Keratinocyte (primary cell): ENCODE measurements around the gene LAT. TPM values are rescaled to one million over a fixed set of nuclear protein-coding genes. Genes with fewer than 3 reads are reported as not detected.

Source experiments
- DNase-seq: peaks from one replicate; pipeline ENCODE4 v3.0.0-alpha.2; 2011; ENCODE audit warnings: low read depth, missing footprints, low spot score
- FAIRE-seq: peaks from 2 replicates; lab custom pipeline; 2011; peaks lifted over from hg19 to GRCh38; lab: Jason Lieb, UNC
- H2AFZ ChIP-seq: 2 replicates; pipeline ENCODE4 v1.6.0; 2012; ENCODE audit warnings: low read length, control low read depth, inconsistent platforms; ENCODE audit not compliant: control insufficient read depth
- H3K27ac ChIP-seq: 2 replicates; pipeline ENCODE4 v1.5.1; 2011; ENCODE audit warnings: low read length; ENCODE audit not compliant: control insufficient read depth, insufficient read depth
- H3K27me3 ChIP-seq: 3 replicates; pipeline ENCODE4 v1.6.0; 2011; ENCODE audit warnings: low read length; ENCODE audit not compliant: control insufficient read depth, insufficient read depth; ENCODE audit errors: extremely low read depth
- H3K36me3 ChIP-seq, 2 experiments: 2 replicates in 1 of 2; 3 replicates in 1 of 2; pipeline ENCODE4 v1.5.1; 2011; ENCODE audit warnings: low read length in 2 of 2, mild to moderate bottlenecking in 1 of 2; ENCODE audit not compliant: control insufficient read depth in 2 of 2, insufficient read depth in 2 of 2; ENCODE audit errors: extremely low read depth in 1 of 2
- H3K4me1 ChIP-seq: 3 replicates; pipeline ENCODE4 v1.5.1; 2011; ENCODE audit warnings: low read length; ENCODE audit not compliant: control insufficient read depth, insufficient read depth; ENCODE audit errors: extremely low read depth
- H3K4me2 ChIP-seq: 3 replicates; pipeline ENCODE4 v1.6.0; 2011; ENCODE audit warnings: low read depth, low read length; ENCODE audit not compliant: control insufficient read depth, insufficient read depth; ENCODE audit errors: extremely low read depth
- H3K4me3 ChIP-seq, 3 experiments: fragments of 200-600 bp in 1 of 3; sonication (generic) in 1 of 3; 2 replicates in 2 of 3; 3 replicates in 1 of 3; pipeline ENCODE4 v1.5.1; 2011 to 2016; ENCODE audit warnings: low read length in 3 of 3, mild to moderate bottlenecking in 3 of 3, control low read depth in 2 of 3, inconsistent platforms in 1 of 3, low read depth in 1 of 3, mixed read lengths in 1 of 3, mixed run types in 1 of 3, moderate library complexity in 1 of 3; ENCODE audit not compliant: control insufficient read depth in 2 of 3, insufficient read depth in 2 of 3; ENCODE audit errors: extremely low read depth in 1 of 3
- H3K79me2 ChIP-seq: 2 replicates; pipeline ENCODE4 v1.6.0; 2012; ENCODE audit warnings: low read length; ENCODE audit not compliant: control insufficient read depth, insufficient read depth
- H3K9ac ChIP-seq: 3 replicates; pipeline ENCODE4 v1.6.0; 2011; ENCODE audit warnings: low read length; ENCODE audit not compliant: control insufficient read depth, insufficient read depth; ENCODE audit errors: extremely low read depth
- H3K9me1 ChIP-seq: 3 replicates; pipeline ENCODE4 v1.6.0; 2011; ENCODE audit warnings: low read length; ENCODE audit not compliant: control insufficient read depth, insufficient read depth; ENCODE audit errors: extremely low read depth
- H3K9me3 ChIP-seq: 2 replicates; pipeline ENCODE4 v1.5.1; 2012; ENCODE audit warnings: low read depth, low read length; ENCODE audit not compliant: control insufficient read depth
- H4K20me1 ChIP-seq: 3 replicates; pipeline ENCODE4 v1.6.0; 2011; ENCODE audit warnings: low read length; ENCODE audit not compliant: control insufficient read depth, insufficient read depth; ENCODE audit errors: extremely low read depth
- CTCF ChIP-seq, 3 experiments: IDR thresholded peaks in 1 of 3; conservative IDR thresholded peaks in 1 of 3; optimal IDR thresholded peaks in 1 of 3; 2 replicates in 2 of 3; 3 replicates in 1 of 3; pipeline versions ENCODE3 to v1.5.1; 2011; ENCODE audit warnings: low read length in 3 of 3, mild to moderate bottlenecking in 3 of 3, moderate library complexity in 2 of 3, control low read depth in 1 of 3, inconsistent platforms in 1 of 3; ENCODE audit not compliant: insufficient read depth in 2 of 3; ENCODE audit errors: extremely low read depth in 1 of 3
- EZH2 ChIP-seq: IDR thresholded peaks from one replicate; pipeline ENCODE4 v1.6.1; 2012; ENCODE audit warnings: inconsistent platforms, mild to moderate bottlenecking, low read length, moderate library complexity
- dilution Hi-C: fragments of 300-500 bp; cut with MboI; formaldehyde crosslinking; loops from one replicate; pipeline ENCODE4 v1.7.0; 2020; ENCODE audit warnings: low sequenced_read_pairs; ENCODE audit not compliant: extremely low pct_ligation_motif_present
- polyA plus RNA-seq, 5 experiments: library from polyadenylated mRNA; depleted of rRNA in 3 of 5; stranded (reverse) in 3 of 5; stranded (forward) in 1 of 5; unstranded in 1 of 5; fragments of >200 nt; gene quantifications; 1 replicate in 1 of 5; 2 replicates in 3 of 5; 3 replicates in 1 of 5; pipeline versions ENCODE4 v1.2.1 to v1.2.3, GENCODE V29; 2011 to 2012; ENCODE audit warnings: missing spikeins in 2 of 5, low read depth in 1 of 5, low replicate concordance in 1 of 5

LAT gene
- polyA plus RNA-seq, 1 donor (not counting 4 experiments of a cell fraction or from before 2014, with no cell fraction given): 1.2 TPM

GRCh38 chr16:29023279-29024277, 38.7 kb downstream of the LAT start:
- no peak for DNase-seq
- no peak overlapping the region for H3K9ac ChIP-seq
- H3K9me1 ChIP-seq: no peaks in the 10 kb centered on the region
- no peak for TF ChIP-seq CTCF (optimal IDR thresholded peaks at IDR 0.05 in 1 of 3, IDR thresholded peaks at IDR 0.05 in 1 of 3, conservative IDR thresholded peaks at IDR 0.05 in 1 of 3; ENCODE audit: extremely low read depth in 1 of 3, insufficient read depth in 2 of 3, low read length in 3 of 3)
- TF ChIP-seq EZH2: no peak
- no peak overlapping the region for H3K4me3 ChIP-seq
- no peak overlapping the region for H3K4me2 ChIP-seq
- no peak for FAIRE-seq
- H3K79me2 ChIP-seq: no peaks in the 10 kb centered on the region
- no peak overlapping the region for H3K27ac ChIP-seq
- no peaks in the 10 kb centered on the region for H3K9me3 ChIP-seq
- no peaks in the 10 kb centered on the region for H3K4me1 ChIP-seq
- H3K36me3 ChIP-seq: no peaks in the 10 kb centered on the region
- dilution Hi-C loops: no loop called here
- no peaks in the 10 kb centered on the region for H4K20me1 ChIP-seq
- H2AFZ ChIP-seq: no peak overlapping the region
- no peaks in the 10 kb centered on the region for H3K27me3 ChIP-seq

GRCh38 chr16:29024278-29024677, 39.4 kb downstream of the LAT start:
- no peak overlapping the region for H3K27ac ChIP-seq
- dilution Hi-C loops: no loop called here

More at GRCh38 chr16:29024278-29024677, 39.4 kb downstream of the LAT start:
- TF ChIP-seq CTCF (optimal IDR thresholded peaks at IDR 0.05 in 1 of 3, IDR thresholded peaks at IDR 0.05 in 1 of 3, conservative IDR thresholded peaks at IDR 0.05 in 1 of 3; ENCODE audit: extremely low read depth in 1 of 3, insufficient read depth in 2 of 3, low read length in 3 of 3): no peak
- TF ChIP-seq EZH2: no peak
- FAIRE-seq (no peak), DNase-seq (no peak)
- Histone ChIP-seq H3K27me3 (no peaks in the 10 kb centered on the region), H3K4me2 (no peak overlapping the region), H3K36me3 (no peaks in the 10 kb centered on the region), H3K79me2 (no peaks in the 10 kb centered on the region), H4K20me1 (no peaks in the 10 kb centered on the region), H3K9me1 (no peaks in the 10 kb centered on the region), H2AFZ (no peak overlapping the region), H3K9ac (no peak overlapping the region), H3K4me1 (no peaks in the 10 kb centered on the region), H3K4me3 (no peak overlapping the region), H3K9me3 (no peaks in the 10 kb centered on the region)
